Measurements from ENCODE around the gene SDR9C7. TPM values are rescaled to one million over a fixed set of nuclear protein-coding genes. Genes with fewer than 3 reads are reported as not detected.
"Not testable (repeated sequence)": the region's sequence is repeated elsewhere in the genome, so short reads cannot be mapped to it uniquely, and the experiment has no call there.

SDR9C7 gene
- total RNA-seq, 1 experiment from 2014 or later, result not detected

- no peak for DNase-seq (ENCODE audit: low spot score)
These were observed 19.1 kb upstream of the SDR9C7 start for GRCh38 chr12:56953314-56953713.

GRCh38 chr12:56951582-56952339 is 17.6 kb upstream of the SDR9C7 start:
- no peak for DNase-seq (ENCODE audit: low spot score)

DNA sequence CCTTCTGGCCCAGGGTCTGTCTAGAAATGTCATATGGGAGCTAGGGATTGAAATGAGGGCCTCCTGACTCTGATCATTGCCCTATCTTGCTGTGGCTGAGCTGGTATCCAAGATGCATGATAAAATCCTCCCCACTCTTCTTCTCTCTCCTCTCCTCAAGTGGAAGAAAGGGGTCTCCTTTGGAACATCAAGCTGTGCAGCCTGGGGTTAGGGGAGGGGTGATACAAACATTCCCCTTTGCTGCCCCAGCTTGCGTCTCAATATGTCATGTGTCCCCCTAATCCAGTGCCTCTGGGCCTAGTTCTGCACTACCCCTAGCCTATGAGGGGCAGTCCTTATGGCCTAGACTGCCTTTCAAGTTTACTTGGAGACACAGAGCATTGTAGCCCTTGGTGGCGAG is 14.7 kb upstream of the SDR9C7 start:
- no peak for DNase-seq (ENCODE audit: low spot score)

DNA sequence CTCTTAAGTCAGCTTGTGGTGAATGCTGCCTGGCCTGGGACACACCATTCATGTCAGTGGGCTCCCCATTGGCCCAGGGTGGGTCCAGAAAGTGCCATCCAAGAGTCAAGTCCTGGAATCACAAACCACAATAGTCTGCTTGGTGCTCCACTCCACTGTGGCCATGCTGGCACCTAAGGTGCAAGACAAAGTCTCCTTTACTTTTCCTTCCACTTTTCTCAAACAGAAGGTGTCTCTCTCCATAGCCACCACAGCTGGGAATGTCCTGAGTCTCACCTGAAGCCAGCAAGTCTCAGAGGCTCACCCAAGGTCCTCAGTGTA is 14.2 kb upstream of the SDR9C7 start:
- DNase-seq (ENCODE audit: low spot score), result no peak

DNA sequence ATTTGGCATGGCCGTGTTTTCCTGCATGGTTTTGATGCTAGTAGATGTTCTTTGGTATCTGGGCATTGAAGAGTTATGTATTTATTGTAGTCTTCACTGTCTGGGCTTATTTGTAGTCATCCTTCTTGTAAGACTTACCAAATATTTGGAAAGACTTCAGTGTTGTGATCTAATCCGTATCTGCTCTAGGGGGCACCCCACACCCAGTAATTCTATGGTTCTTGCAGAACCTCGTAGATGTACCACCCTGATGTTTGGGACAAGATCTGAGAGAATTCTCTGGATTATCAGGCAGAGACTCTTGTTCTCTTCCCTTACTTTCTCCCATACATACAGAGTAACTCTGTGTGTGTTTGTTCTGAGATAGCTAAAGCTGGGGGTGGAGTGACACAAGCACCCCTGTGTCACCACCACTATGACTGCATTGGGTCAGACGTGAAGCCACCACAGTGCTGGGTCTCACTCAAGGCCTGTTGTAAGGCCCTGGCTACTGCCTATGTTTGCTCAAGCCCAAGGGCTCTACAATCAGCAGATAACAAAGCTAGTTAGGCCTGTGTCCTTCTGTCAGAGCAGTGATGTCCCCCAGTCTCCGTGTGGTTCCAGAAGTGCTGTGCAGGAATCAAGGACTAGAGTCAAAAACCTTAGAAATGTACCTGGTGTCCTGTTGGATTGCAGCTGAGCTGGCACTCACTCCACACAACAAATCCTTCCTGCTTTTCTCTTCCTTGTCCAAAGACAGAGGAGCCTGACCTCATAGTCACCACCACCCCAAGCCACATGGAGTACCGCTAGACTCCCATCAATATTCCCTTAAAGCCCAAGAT is 13.6 kb upstream of the SDR9C7 start:
- DNase-seq (ENCODE audit: low spot score), result peak; percentile 63

GRCh38 chr12:56943878-56944277 is 9.7 kb upstream of the SDR9C7 start:
- DNase-seq (ENCODE audit: low spot score), result no peak

- DNase-seq (ENCODE audit: low spot score), result not testable (repeated sequence)
These were observed 9.2 kb upstream of the SDR9C7 start for GRCh38 chr12:56943374-56943773.

- peak; percentile 5 for DNase-seq (ENCODE audit: low spot score)
These were observed 7.2 kb upstream of the SDR9C7 start for GRCh38 chr12:56941299-56942017.

- DNase-seq (ENCODE audit: low spot score), result not testable (repeated sequence)
These were observed 6.7 kb upstream of the SDR9C7 start for GRCh38 chr12:56940942-56941298.

DNA sequence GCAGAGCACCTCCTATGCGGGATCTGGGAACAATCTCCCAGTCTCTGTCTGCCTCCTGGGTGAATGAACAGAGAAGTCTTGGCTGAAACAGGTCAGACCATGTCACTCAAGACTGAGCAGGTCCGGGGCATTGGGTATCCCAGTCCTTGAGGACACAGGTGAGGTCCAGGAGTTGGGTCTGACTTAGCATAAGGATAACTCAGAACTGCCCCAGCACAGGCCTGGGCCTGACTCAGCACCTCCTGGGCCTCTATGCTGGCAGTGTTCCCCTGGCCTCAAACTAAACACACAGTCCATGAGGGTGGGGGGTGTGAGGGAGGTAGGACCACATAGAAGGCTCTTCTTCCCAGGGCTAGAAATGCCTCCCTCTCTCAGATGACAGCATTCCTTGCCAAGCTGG is 1.5 kb upstream of the SDR9C7 start:
- no peak for DNase-seq (ENCODE audit: low spot score)

DNA sequence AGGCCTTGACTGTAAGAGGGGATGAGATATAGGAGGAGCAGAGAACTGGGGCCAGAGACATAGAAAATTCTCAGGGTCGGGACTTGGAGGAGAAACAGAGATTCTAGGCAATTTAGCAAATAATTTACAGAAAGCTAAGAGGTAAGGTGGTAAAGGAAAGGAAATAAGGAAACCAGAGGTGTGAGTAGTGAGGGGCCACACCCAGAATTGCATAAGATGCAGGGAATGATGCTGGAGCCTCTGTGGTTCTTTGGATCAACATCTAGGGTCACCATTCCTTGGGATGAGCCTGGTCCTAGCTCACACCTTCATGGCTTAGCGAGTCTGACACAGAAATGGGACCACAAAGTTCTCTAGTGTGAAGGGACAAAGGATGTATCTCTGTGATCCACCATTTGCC is 949 bp upstream of the SDR9C7 start:
- DNase-seq (ENCODE audit: low spot score), result no peak

GRCh38 chr12:56932867-56933266 is 1.3 kb downstream of the SDR9C7 start:
- no peak for DNase-seq (ENCODE audit: low spot score)

DNA sequence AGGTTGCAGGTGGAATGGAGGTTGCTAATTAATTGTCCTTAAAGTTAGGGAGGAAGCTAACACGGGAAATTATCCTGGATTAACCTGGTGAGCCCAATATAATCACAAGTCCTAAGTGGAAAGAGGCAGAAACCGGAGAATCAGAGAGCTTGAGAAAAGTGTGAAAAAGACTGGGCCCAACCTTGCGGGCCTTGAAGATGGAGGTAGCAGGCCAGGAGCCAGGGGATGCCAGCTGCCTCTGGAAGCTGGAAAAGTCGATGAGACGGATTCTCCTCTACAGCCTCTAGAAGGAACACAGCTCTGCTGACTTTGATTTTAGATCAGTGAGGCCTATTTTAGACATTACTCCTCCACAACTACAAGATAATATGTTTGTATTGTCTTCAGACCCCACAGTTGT is 2.1 kb downstream of the SDR9C7 start:
- DNase-seq (ENCODE audit: low spot score), result no peak

- DNase-seq (ENCODE audit: low spot score), result peak; percentile 9
These were observed 2.7 kb downstream of the SDR9C7 start for GRCh38 chr12:56931474-56931978.

GRCh38 chr12:56930241-56930640 is 4.0 kb downstream of the SDR9C7 start:
- DNase-seq (ENCODE audit: low spot score), result no peak

DNA sequence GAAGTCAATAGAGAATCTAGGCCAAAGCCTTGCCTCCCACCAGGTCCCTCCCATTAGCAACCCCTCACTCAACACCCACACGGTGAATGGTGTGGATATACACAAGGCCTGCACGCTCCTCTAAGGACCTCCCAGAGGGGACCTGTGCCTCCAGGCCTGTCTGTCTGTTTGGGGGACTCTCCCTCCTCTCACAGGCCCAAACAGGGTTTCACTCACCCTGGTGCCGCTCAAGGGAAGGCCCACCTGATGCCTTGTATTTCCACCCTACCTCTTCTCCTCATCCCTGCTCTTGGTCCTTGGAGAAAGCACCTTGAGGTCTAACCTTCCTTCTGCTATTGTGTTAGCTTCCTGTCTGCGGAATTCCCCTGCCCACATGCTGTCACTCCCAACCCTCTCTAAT is 4.4 kb downstream of the SDR9C7 start:
- DNase-seq (ENCODE audit: low spot score), result no peak

DNA sequence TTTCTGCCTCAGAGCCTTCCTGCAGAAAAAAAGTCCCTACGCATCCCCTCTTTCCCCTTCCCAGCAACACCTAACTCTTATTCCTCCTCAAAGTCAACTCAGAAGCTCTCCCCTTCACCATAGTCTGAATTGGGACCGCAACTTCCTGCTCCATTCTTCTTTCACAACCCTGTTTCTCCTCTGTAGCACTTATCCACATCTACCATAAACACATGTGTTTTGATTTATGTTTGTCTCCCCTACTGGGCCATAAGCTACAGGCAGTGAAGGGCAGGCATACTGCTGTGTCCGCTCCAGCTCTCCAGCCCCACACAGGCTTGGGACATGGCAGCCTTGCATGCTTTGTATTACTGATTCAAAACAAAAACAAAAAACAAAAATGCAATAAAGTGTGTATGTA is 5.9 kb downstream of the SDR9C7 start:
- no peak for DNase-seq (ENCODE audit: low spot score)

GRCh38 chr12:56927281-56927680 is 6.9 kb downstream of the SDR9C7 start:
- no peak for DNase-seq (ENCODE audit: low spot score)

- no peak for DNase-seq (ENCODE audit: low spot score)
These were observed 12.2 kb downstream of the SDR9C7 start for GRCh38 chr12:56922031-56922430.

DNA sequence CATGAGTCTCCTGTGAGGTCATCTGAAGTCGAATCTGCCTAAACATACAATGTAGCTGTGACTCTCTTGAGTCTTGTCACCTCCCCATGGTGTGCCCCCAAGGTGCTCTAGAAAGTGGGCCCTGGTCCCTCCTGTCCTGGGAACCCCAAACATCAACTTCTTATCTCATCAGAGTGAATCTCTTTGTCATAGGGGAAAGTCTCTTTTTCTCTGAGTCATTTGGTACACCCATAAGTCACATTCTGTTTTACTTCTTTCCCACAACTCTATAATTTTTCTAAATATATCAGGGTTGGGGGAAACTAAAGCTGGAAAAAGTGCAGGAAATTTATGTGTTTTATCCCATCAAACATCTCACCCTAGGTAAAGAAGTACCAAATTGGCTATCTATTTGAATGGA is 12.9 kb downstream of the SDR9C7 start:
- no peak for DNase-seq (ENCODE audit: low spot score)

GRCh38 chr12:56918139-56918538 is 16.1 kb downstream of the SDR9C7 start:
- not testable (repeated sequence) for DNase-seq (ENCODE audit: low spot score)

GRCh38 chr12:56916996-56917333 is 17.2 kb downstream of the SDR9C7 start:
- no peak for DNase-seq (ENCODE audit: low spot score)

Data from HT-29 (cell line).